ENCODE measurements around the gene PTS. TPM values are rescaled to one million over a fixed set of nuclear protein-coding genes. Genes with fewer than 3 reads are reported as not detected.

Gene PTS
- total RNA-seq, 2 experiments from 2014 or later: 17.4 to 23.8 TPM

- ChIA-PET CTCF (interaction anchor here (0.7 to 10.3 kb wide), 9 partner anchors 8 to 408 kb away, joined by 3 to 191 read pairs (median 3); partner anchors contain the start of gene PTS), POLR2A (no interaction called here)
- Mint-ChIP-seq H3K36me3 (ENCODE audit: low read depth) (no peaks in the 10 kb centered on the region), H3K4me3 (no peak overlapping the region), H3K9me3 (ENCODE audit: low read depth) (no peaks in the 10 kb centered on the region), H3K4me1 (peaks cover 14% of the 10 kb centered on the region), H3K27ac (no peak overlapping the region), H3K27me3 (no peaks in the 10 kb centered on the region)
- intact Hi-C loops (cut with DNase I, micrococcal nuclease): no loop called here
- ATAC-seq (no peak), DNase-seq (no peak)
Observed at GRCh38 chr11:112278803-112279202, 52.6 kb downstream of the PTS start.

- no peaks in the 10 kb centered on the region for H3K27me3 Mint-ChIP-seq
- no peak overlapping the region for H3K27ac Mint-ChIP-seq
- ChIA-PET CTCF (interaction anchor here (0.6 to 10.3 kb wide), 48 partner anchors 9 to 676 kb away, joined by 3 to 191 read pairs (median 4); partner anchors contain the start of genes ALG9 and BCO2), POLR2A (interaction anchor here (0.6 kb wide), 2 partner anchors 149 to 1292 kb away, joined by 3 to 4 read pairs; no protein-coding TSS in a partner anchor)
- DNase-seq: peak; percentile 87
- peak overlapping the region; percentile 82 for H3K4me3 Mint-ChIP-seq
- intact Hi-C loops (cut with DNase I, micrococcal nuclease): loop anchor here (1.0 to 10.0 kb wide), 8 partner anchors 61 to 1495 kb away; partner anchors contain the start of genes CFAP68 (in 1 of the 2), CLDN25 (in 1 of the 2), FDXACB1 (in 1 of the 2) and SDHD (in 1 of the 2)
- peaks cover 14% of the 10 kb centered on the region for H3K4me1 Mint-ChIP-seq
- ATAC-seq: peak; percentile 63
- H3K36me3 Mint-ChIP-seq (ENCODE audit: low read depth): no peaks in the 10 kb centered on the region
- H3K9me3 Mint-ChIP-seq (ENCODE audit: low read depth): no peaks in the 10 kb centered on the region
Observed at GRCh38 chr11:112279901-112280267, 53.7 kb downstream of the PTS start.

GRCh38 chr11:112280268-112281126 is 54.3 kb downstream of the PTS start:
- H3K27ac Mint-ChIP-seq: peak overlapping the region; percentile 76
- no peaks in the 10 kb centered on the region for H3K36me3 Mint-ChIP-seq (ENCODE audit: low read depth)
- intact Hi-C loops (cut with DNase I, micrococcal nuclease): loop anchor here (1.0 to 10.0 kb wide), 8 partner anchors 61 to 1494 kb away; partner anchors contain the start of genes CFAP68 (in 1 of the 2), CLDN25 (in 1 of the 2), FDXACB1 (in 1 of the 2) and SDHD (in 1 of the 2)
- ChIA-PET POLR2A (interaction anchor here (0.6 to 0.8 kb wide), 3 partner anchors 54 to 1291 kb away, joined by 3 to 4 read pairs (median 3); partner anchors contain the start of gene PTS), CTCF (interaction anchor here (0.6 to 10.3 kb wide), 52 partner anchors 8 to 996 kb away, joined by 3 to 191 read pairs (median 4); partner anchors contain the start of genes ALG9 and BCO2)
- H3K9me3 Mint-ChIP-seq (ENCODE audit: low read depth): no peaks in the 10 kb centered on the region
- peaks cover 14% of the 10 kb centered on the region for H3K4me1 Mint-ChIP-seq
- peak overlapping the region; percentile 82 for H3K4me3 Mint-ChIP-seq
- DNase-seq: peak; percentile 77
- peak; percentile 92 for ATAC-seq
- H3K27me3 Mint-ChIP-seq: no peaks in the 10 kb centered on the region

GRCh38 chr11:112281726-112282125 is 55.5 kb downstream of the PTS start:
- no peak for ATAC-seq
- Mint-ChIP-seq H3K9me3 (ENCODE audit: low read depth) (no peaks in the 10 kb centered on the region), H3K4me1 (peaks cover 14% of the 10 kb centered on the region), H3K36me3 (ENCODE audit: low read depth) (no peaks in the 10 kb centered on the region), H3K4me3 (no peak overlapping the region), H3K27me3 (no peaks in the 10 kb centered on the region), H3K27ac (peak overlapping the region; percentile 19)
- intact Hi-C loops (cut with DNase I, micrococcal nuclease): loop anchor here (2.0 to 10.0 kb wide), 5 partner anchors 169 to 1493 kb away; partner anchors contain the start of genes CLDN25 (in 1 of the 2), SDHD (in 1 of the 2), SIK2 (in 1 of the 2) and TIMM8B (in 1 of the 2)
- no peak for DNase-seq
- CTCF ChIA-PET: interaction anchor here (0.6 to 10.3 kb wide), 15 partner anchors 12 to 679 kb away, joined by 3 to 191 read pairs (median 4); partner anchors contain the start of genes BCO2 and TIMM8B
- POLR2A ChIA-PET: no interaction called here

Other genes with a start within 250 kb of the PTS start
- 10 to 100 TPM; 47.8 to 49.1 TPM for gene DLAT, start 201.0 kb upstream of the PTS start, total RNA-seq
- gene PIH1D2, start 152.4 kb upstream of the PTS start, total RNA-seq: under 1 TPM; 0.57 to 0.61 TPM
- 10 to 100 TPM; 23.7 to 45.3 TPM for gene NKAPD1, start 152.1 kb upstream of the PTS start, total RNA-seq
- 10 to 100 TPM; 50.5 to 52.6 TPM for gene TIMM8B, start 139.7 kb upstream of the PTS start, total RNA-seq
- gene SDHD, start 139.6 kb upstream of the PTS start, total RNA-seq: 10 to 100 TPM; 79.8 to 84.9 TPM
- gene IL18, start 62.3 kb upstream of the PTS start, total RNA-seq: not detected
- gene TEX12, start 59.1 kb upstream of the PTS start, total RNA-seq: under 1 TPM; 0.32 to 0.34 TPM
- gene BCO2, start 50.9 kb upstream of the PTS start, total RNA-seq: under 1 TPM; 0.63 to 0.75 TPM
- not detected for gene PLET1, start 34.4 kb downstream of the PTS start, total RNA-seq